HG02623 (cell line): Measurements from ENCODE around the gene GJC2.

Experiments used
- ATAC-seq: cut with Tn5 transposase; IDR thresholded peaks from one replicate; pipeline ENCODE4 v1.9.1; 2021; ENCODE audit warnings: moderate library complexity; ENCODE audit not compliant: unreplicated experiment

Gene GJC2

DNA sequence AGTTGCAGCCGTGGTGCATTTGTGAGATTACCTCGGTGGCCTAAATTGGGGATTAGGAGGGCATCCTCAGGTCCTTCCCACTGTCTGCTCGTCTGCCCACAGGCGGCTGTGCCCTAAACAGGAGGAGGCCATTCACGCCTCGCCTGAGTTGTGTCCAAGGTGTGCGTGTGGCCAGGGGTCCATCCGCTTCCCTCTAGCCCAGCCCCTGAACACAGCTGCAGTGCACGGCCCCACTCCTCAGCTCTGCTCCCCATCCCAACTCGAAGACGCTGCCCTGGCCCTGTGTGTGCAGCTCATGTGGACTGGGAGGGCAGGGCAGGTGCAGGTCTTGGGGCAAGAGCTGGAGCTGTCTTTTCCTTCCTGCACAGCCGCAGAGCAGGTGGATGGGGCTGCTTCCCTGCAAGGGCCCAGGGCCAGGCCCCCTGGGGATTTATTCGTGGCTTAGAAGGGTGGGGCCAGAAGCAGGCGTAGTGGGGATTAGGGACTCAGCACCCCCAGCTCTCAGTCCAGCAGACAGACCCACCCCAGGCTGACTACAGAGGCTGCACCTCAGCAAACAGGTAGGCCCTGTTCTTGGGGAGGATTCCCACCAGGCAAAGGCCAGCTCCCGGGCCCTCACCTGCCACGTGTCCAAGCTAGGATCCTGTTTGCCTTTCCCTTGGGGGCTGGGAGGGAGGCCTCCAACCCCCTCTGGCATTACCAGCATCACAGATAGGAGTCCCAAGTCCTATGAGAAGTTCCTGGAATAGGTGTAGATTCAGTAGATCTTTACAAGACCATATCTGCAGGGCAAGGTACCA, 5.3 kb upstream of the GJC2 start:
- ATAC-seq: no peak

- no peak for ATAC-seq
Observed at GRCh38 chr1:228144993-228145343, 4.8 kb upstream of the GJC2 start.

- ATAC-seq: no peak
Observed at GRCh38 chr1:228145463-228146416, 4.0 kb upstream of the GJC2 start.

DNA sequence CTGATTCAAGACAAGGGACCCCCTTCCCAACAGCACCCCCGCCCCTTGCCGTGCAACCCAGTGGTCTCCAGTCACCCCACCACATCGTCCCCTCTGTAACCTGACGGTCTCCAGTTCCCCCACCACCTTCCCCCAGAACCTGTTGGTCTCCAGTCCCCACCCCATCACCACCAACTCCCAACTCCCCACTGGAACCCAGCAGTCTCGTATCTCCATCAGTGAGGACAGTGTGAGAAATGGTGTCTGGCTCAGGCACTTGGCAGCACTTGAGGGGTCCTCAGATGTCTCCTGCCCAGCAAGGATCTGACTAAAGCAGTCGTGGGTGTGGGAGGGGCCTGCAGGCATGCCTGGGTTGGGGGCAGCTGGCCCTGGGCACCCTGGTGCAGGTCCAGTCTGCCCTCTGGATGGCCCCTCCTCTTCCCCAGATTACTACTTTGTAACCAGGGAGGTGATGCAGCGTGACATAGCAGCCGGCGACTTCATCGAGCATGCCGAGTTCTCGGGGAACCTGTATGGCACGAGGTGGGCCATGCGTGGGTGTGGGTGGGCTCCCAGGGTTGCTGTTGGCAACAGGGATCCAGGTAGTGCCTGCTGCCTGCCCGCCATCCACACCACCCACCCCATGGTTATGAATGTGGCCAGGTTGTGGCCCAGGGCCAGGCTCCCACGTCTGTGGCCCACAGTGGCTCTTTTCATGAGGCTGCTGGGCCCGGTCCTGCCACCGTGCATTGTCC, 3.1 kb upstream of the GJC2 start:
- no peak for ATAC-seq

- no peak for ATAC-seq
Observed at GRCh38 chr1:228147151-228147693, 2.5 kb upstream of the GJC2 start.

- ATAC-seq: no peak
Observed at GRCh38 chr1:228147768-228148167, 2.0 kb upstream of the GJC2 start.

DNA sequence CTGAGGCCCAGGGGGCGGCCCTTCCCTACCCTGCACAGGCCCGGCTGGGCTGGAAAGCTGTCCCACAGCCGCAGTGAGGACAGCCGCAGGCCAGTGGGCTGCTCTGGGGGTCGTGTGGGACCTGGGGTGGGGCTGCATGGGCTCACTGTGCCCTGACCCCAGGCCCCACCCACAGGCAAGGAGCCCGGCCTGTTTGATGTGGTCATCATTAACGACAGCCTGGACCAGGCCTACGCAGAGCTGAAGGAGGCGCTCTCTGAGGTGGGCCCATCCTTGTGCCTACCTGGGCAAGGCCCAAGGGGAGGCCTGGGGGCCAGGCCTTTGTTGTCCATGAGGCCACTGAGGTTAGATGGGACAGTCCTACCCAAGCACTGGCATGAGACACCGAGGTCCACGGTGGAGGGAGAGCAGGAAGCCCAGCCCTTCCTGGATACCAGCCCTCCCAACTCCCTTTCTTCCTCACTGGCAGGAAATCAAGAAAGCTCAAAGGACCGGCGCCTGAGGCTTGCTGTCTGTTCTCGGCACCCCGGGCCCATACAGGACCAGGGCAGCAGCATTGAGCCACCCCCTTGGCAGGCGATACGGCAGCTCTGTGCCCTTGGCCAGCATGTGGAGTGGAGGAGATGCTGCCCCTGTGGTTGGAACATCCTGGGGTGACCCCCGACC, 1.4 kb upstream of the GJC2 start:
- ATAC-seq: no peak

GRCh38 chr1:228148935-228149405, 760 bp upstream of the GJC2 start:
- ATAC-seq: no peak

GRCh38 chr1:228150120-228150460, 360 bp downstream of the GJC2 start:
- no peak for ATAC-seq

GRCh38 chr1:228150461-228151179, 890 bp downstream of the GJC2 start:
- ATAC-seq: no peak

- ATAC-seq: no peak
Observed at GRCh38 chr1:228151180-228151925, 1.6 kb downstream of the GJC2 start.

GRCh38 chr1:228152097-228152917, 2.6 kb downstream of the GJC2 start:
- ATAC-seq: no peak

GRCh38 chr1:228152918-228153258, 3.2 kb downstream of the GJC2 start:
- ATAC-seq: no peak

- ATAC-seq: no peak
Observed at GRCh38 chr1:228154021-228154669, 4.4 kb downstream of the GJC2 start.

DNA sequence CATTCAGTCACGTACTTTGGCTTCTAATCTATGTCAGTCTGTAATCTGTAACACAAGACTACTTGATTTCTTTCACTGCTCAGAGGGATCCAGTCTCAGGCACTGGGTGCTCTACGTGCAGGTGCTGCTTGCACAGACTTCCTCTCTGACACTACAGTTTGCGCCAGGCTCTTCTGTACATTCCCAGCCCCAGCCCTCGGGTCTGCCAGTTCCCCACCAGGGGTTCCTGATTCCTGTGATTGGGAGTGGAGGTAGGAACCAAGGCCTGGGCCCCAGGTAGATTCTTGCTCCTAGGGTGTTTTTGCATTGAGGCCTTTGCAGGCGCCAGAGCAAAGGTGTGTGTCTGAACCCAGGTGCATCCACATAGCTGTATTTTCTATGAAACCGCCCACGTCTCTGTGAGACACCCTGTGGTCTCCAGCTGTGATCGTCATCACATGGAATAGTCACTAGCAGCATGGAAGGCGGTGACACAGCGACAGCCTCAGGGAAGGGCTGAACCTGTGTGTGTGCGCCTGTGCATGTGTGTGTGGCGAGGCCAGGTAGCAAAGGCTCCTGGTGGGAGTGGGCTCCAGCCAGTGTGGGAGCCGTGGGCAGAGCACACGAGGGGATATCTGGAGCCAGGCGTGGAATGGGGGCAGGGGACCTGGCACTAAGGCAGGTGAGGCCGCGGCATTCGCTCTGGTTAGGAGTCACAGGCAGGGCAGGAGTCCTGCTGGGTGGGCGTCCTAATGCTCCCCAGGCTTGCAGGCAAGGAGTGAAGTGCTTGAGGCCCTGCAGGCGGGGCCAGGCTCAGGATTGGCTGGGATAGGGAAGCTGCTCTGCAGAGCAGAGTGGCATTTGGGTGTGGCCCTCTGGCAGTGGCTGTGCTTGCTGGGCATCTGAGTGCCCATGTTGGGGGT, 5.2 kb downstream of the GJC2 start:
- no peak for ATAC-seq

DNA sequence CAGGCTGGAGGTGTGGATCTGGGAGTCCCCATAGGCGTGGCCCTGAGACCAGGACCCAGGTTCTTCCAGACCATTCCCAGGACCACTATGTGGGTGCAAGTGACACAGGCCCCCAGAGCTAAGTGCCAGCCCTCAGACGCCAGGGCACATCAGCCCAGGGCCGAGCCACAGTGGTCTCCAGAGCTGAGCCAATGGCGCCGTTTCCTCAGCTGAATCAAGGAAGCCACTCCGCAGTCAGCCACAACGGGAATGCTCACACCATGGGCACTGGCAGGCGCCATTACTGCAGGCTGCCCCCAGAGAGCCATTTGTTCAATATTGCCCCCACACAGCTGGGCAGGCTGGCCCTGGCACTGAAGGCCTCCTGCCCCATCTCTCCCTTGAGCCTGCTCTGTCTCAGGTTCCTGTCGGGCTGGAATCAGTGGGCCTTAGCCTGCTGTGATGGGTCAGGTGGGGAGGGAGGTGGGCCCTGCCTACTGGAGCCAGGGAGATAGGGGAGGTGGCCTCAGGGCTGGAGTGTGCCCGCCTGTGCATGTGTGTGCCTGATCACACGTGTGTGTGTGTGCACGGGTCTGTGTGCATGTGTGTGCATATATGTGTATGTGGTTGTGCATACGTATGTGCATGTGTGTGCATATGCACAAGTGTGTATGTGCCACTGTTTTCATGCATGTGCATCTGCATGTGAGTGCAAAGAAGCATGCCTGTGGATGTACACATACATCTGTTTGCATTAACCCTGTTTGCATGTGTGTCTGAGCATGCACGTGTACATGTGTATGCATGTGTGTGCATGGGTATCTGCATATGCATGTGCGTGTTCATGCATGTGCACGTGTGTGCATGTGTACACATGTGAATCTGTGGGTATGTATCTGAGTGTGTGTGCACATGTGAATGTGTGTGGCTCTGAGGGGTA, 6.1 kb downstream of the GJC2 start:
- no peak for ATAC-seq
